ENCODE measurements around the gene BCAP29. TPM values are rescaled to one million over a fixed set of nuclear protein-coding genes. Genes with fewer than 3 reads are reported as not detected.
A peak's percentile ranks its signal among the peaks of the same experiment; 100 is the strongest.

Gene BCAP29
- total and polyA plus RNA-seq, 9 of the 15 experiments (the other 6 are each of a cell fraction or from before 2014, with no cell fraction given), result 63.4 to 137 (median 79.7) TPM

GRCh38 chr7:107579885-107580715 lies at the start of gene BCAP29 (continued):
- TF ChIP-seq, protein P1, sequence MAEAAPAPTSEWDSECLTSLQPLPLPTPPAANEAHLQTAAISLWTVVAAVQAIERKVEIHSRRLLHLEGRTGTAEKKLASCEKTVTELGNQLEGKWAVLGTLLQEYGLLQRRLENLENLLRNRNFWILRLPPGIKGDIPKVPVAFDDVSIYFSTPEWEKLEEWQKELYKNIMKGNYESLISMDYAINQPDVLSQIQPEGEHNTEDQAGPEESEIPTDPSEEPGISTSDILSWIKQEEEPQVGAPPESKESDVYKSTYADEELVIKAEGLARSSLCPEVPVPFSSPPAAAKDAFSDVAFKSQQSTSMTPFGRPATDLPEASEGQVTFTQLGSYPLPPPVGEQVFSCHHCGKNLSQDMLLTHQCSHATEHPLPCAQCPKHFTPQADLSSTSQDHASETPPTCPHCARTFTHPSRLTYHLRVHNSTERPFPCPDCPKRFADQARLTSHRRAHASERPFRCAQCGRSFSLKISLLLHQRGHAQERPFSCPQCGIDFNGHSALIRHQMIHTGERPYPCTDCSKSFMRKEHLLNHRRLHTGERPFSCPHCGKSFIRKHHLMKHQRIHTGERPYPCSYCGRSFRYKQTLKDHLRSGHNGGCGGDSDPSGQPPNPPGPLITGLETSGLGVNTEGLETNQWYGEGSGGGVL (CRISPR knock-in tag; IDR thresholded peaks at IDR 0.05), result no peak
- peak; percentile 98 for TF ChIP-seq CCNT2 (IDR thresholded peaks at IDR 0.05; ENCODE audit: borderline replicate concordance, extremely low read depth, insufficient read length, low read depth, low read length)
- TF ChIP-seq EGR1 (conservative IDR thresholded peaks at IDR 0.05), result peak; percentile 29; the same call in 1 of the 2 replicates
- TF ChIP-seq, protein P2, sequence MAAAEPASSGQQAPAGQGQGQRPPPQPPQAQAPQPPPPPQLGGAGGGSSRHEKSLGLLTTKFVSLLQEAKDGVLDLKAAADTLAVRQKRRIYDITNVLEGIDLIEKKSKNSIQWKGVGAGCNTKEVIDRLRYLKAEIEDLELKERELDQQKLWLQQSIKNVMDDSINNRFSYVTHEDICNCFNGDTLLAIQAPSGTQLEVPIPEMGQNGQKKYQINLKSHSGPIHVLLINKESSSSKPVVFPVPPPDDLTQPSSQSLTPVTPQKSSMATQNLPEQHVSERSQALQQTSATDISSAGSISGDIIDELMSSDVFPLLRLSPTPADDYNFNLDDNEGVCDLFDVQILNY (CRISPR knock-in tag; IDR thresholded peaks at IDR 0.05), result peak; percentile 94
- peak; percentile 67; the same call in 1 of the 2 replicates for TF ChIP-seq NFXL1 (CRISPR knock-in tag; IDR thresholded peaks at IDR 0.05)
- no peak for TF ChIP-seq RFX5 (IDR thresholded peaks at IDR 0.05; ENCODE audit: low read depth, low read length)
- TF ChIP-seq ARNT (IDR thresholded peaks at IDR 0.05), result no peak
- peak; percentile 90 for TF ChIP-seq ZBTB17 (CRISPR knock-in tag; IDR thresholded peaks at IDR 0.05)
- TF ChIP-seq SRSF3 (IDR thresholded peaks at IDR 0.05; ENCODE audit: insufficient read depth, low read length), result peak; percentile 27; the same call in 1 of the 2 replicates
- TF ChIP-seq CTBP1 (IDR thresholded peaks at IDR 0.05; ENCODE audit: borderline replicate concordance), result peak; percentile 96
- peak; percentile 91 for TF ChIP-seq L3MBTL2 (IDR thresholded peaks at IDR 0.05)
- peak; percentile 86 for TF ChIP-seq MYC (IDR thresholded peaks at IDR 0.05; ENCODE audit: low read depth, low read length)
- TF ChIP-seq MYC (CRISPR knock-in tag; IDR thresholded peaks at IDR 0.05; ENCODE audit: borderline replicate concordance, low read depth), result peak; percentile 69; the same call in 1 of the 2 replicates
- peak; percentile 15 for TF ChIP-seq CTCFL (IDR thresholded peaks at IDR 0.05; ENCODE audit: borderline replicate concordance, insufficient read depth, low read depth, low read length, poor library complexity, severe bottlenecking)
- TF ChIP-seq COPS2 (conservative IDR thresholded peaks at IDR 0.05), result no peak
- no peak for TF ChIP-seq ATF3 (IDR thresholded peaks at IDR 0.05)
- no peak; the same call in 1 of the 2 replicates for TF ChIP-seq ATF3 (CRISPR knock-in tag; conservative IDR thresholded peaks at IDR 0.05)
- TF ChIP-seq, protein P3, sequence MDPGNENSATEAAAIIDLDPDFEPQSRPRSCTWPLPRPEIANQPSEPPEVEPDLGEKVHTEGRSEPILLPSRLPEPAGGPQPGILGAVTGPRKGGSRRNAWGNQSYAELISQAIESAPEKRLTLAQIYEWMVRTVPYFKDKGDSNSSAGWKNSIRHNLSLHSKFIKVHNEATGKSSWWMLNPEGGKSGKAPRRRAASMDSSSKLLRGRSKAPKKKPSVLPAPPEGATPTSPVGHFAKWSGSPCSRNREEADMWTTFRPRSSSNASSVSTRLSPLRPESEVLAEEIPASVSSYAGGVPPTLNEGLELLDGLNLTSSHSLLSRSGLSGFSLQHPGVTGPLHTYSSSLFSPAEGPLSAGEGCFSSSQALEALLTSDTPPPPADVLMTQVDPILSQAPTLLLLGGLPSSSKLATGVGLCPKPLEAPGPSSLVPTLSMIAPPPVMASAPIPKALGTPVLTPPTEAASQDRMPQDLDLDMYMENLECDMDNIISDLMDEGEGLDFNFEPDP (CRISPR knock-in tag; IDR thresholded peaks at IDR 0.05), result 0 out of 2 replicates have a peak, but pooled peaks have one; percentile 54
- peak; percentile 100 for TF ChIP-seq CXXC5 (CRISPR knock-in tag; IDR thresholded peaks at IDR 0.05)
- peak; percentile 48; the same call in 1 of the 2 replicates for TF ChIP-seq SMARCA5 (IDR thresholded peaks at IDR 0.05)
